Hepatocyte (in vitro differentiated cells): ENCODE results near the gene SRR. TPM values are rescaled to one million over a fixed set of nuclear protein-coding genes. Genes with fewer than 3 reads are reported as not detected.

ENCODE experiments used
- DNase-seq: peaks from one replicate; pipeline ENCODE4 v3.0.0-alpha.2; 2016; ENCODE audit warnings: low spot score
- H2AFZ ChIP-seq: fragments of 200-600 bp; sonication (generic); 2 replicates; pipeline ENCODE4 v1.6.0; 2016; ENCODE audit warnings: antibody characterized with exemption, mild to moderate bottlenecking
- H3K27ac ChIP-seq: fragments of 200-600 bp; sonication (generic); 2 replicates; pipeline ENCODE4 v1.5.1; 2016; ENCODE audit warnings: mild to moderate bottlenecking
- H3K27me3 ChIP-seq: fragments of 200-600 bp; sonication (generic); 2 replicates; pipeline ENCODE4 v1.6.1; 2016
- H3K36me3 ChIP-seq: fragments of 200-600 bp; sonication (generic); replicated peaks from 2 replicates; pipeline ENCODE4 v1.5.1; 2016; ENCODE audit warnings: low read depth; ENCODE audit not compliant: insufficient read depth
- H3K4me1 ChIP-seq: fragments of 200-600 bp; sonication (generic); 2 replicates; pipeline ENCODE4 v1.5.1; 2016; ENCODE audit warnings: mild to moderate bottlenecking, moderate library complexity; ENCODE audit not compliant: insufficient read depth
- H3K4me2 ChIP-seq: fragments of 200-600 bp; sonication (generic); 2 replicates; pipeline ENCODE4 v1.6.0; 2016
- H3K4me3 ChIP-seq: fragments of 200-600 bp; sonication (generic); 2 replicates; pipeline ENCODE4 v1.5.1; 2016; ENCODE audit warnings: mild to moderate bottlenecking
- H3K79me2 ChIP-seq: fragments of 200-600 bp; sonication (generic); 2 replicates; pipeline ENCODE4 v1.6.0; 2017; ENCODE audit warnings: mild to moderate bottlenecking
- H3K9me2 ChIP-seq: fragments of 200-600 bp; sonication (generic); replicated peaks from 2 replicates; pipeline ENCODE4 v1.6.0; 2017; ENCODE audit warnings: mild to moderate bottlenecking; ENCODE audit not compliant: insufficient read depth
- H3K9me3 ChIP-seq: fragments of 200-600 bp; sonication (generic); 2 replicates; pipeline ENCODE4 v1.5.1; 2016; ENCODE audit warnings: low read depth, mild to moderate bottlenecking
- H4K20me1 ChIP-seq: fragments of 200-600 bp; sonication (generic); 2 replicates; pipeline ENCODE4 v1.6.0; 2016; ENCODE audit warnings: mild to moderate bottlenecking; ENCODE audit not compliant: insufficient read depth, poor library complexity, severe bottlenecking
- EZH2 ChIP-seq: fragments of 200-600 bp; sonication (generic); IDR thresholded peaks from 2 replicates; pipeline ENCODE4 v1.6.1; 2016; ENCODE audit warnings: antibody characterized with exemption, mild to moderate bottlenecking, borderline replicate concordance
- EZH2phosphoT487 ChIP-seq: fragments of 200-600 bp; sonication (generic); IDR thresholded peaks from one replicate; pipeline ENCODE4 v1.6.1; 2018; ENCODE audit warnings: antibody characterized with exemption, mild to moderate bottlenecking, low read depth, moderate library complexity; ENCODE audit not compliant: unreplicated experiment, severe bottlenecking
- WGBS: methylation state at CpG from one replicate; pipeline ENCODE4 v1.1.6; 2016; ENCODE audit warnings: low lambda C conversion rate; ENCODE audit errors: missing lambda C conversion rate; 5-methylcytosine and 5-hydroxymethylcytosine counted together
- polyA plus RNA-seq: library from polyadenylated mRNA; unstranded; fragments of >200 nt; fragmentation: Nextera tagmentation; extraction: Ambion mirVana; gene quantifications from 2 replicates; pipeline ENCODE4 v1.2.1, GENCODE V29; 2016
- total RNA-seq: library from RNA; depleted of rRNA; stranded (reverse); fragments of >200 nt; gene quantifications from 2 replicates; pipeline ENCODE4 v1.2.3, GENCODE V29; 2014
- TF ChIP-seq, protein P1 (sequence below): fragments of 200-600 bp; sonication (generic); IDR thresholded peaks from 2 replicates; pipeline ENCODE4 v1.5.1; 2016; ENCODE audit warnings: antibody characterized with exemption, mild to moderate bottlenecking; ENCODE audit not compliant: poor library complexity

Gene SRR
- total and polyA plus RNA-seq, 2 experiments from 2014 or later, result 7.8 to 16.0 TPM

DNA sequence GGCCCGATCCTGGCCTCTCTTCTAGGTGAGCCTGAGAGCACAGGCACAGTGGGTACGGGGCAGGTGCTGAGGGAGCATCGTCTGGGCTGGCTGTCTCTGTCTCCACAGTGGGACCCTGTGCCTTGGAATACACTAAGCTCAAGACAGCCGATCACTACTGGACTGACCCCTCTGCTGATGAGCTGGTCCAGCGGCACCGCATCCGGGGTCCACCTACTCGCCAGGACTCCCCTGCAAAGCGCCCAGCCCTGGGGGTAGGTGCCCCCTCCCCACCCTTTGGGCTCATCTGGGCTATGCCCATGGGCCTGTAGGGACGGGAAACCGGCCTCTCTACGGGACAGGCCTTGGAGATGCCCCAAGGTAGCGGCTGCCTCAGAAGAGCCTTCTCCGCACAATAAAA lies 59.1 kb downstream of the SRR start:
- WGBS, result 97% methylated on average over 14 of the region's 14 CpGs
- Histone ChIP-seq H3K27me3 (no peaks in the 10 kb centered on the region), H3K27ac (no peak overlapping the region), H3K4me2 (no peak overlapping the region), H4K20me1 (no peaks in the 10 kb centered on the region), H3K36me3 (no peaks in the 10 kb centered on the region), H3K4me3 (no peak overlapping the region), H3K4me1 (no peaks in the 10 kb centered on the region), H3K9me3 (no peaks in the 10 kb centered on the region), H2AFZ (no peak overlapping the region), H3K9me2 (no peaks in the 10 kb centered on the region), H3K79me2 (no peaks in the 10 kb centered on the region)
- DNase-seq, result no peak
- TF ChIP-seq EZH2 (no peak), EZH2phosphoT487 (no peak)
- TF ChIP-seq, protein P1, sequence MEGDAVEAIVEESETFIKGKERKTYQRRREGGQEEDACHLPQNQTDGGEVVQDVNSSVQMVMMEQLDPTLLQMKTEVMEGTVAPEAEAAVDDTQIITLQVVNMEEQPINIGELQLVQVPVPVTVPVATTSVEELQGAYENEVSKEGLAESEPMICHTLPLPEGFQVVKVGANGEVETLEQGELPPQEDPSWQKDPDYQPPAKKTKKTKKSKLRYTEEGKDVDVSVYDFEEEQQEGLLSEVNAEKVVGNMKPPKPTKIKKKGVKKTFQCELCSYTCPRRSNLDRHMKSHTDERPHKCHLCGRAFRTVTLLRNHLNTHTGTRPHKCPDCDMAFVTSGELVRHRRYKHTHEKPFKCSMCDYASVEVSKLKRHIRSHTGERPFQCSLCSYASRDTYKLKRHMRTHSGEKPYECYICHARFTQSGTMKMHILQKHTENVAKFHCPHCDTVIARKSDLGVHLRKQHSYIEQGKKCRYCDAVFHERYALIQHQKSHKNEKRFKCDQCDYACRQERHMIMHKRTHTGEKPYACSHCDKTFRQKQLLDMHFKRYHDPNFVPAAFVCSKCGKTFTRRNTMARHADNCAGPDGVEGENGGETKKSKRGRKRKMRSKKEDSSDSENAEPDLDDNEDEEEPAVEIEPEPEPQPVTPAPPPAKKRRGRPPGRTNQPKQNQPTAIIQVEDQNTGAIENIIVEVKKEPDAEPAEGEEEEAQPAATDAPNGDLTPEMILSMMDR, result no peak

DNA sequence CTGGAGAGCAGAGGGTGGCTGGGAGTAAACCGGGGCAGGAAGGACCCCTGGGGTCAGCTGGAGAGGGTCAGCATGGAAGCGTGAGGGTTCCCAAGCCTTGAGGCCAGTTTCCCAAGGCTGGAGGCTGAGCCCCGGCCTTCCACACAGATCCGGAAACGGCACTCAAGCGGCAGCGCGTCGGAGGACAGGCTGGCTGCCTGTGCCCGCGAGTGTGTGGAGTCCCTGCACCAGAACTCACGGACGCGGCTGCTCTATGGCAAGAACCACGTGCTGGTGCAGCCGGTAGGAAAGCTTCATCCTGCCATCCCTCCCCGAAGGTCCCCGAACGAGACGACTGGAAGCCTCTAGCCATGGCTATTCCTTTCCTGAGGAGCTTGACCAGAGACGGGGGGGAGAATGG lies 59.6 kb downstream of the SRR start:
- no peaks in the 10 kb centered on the region for H3K9me2 ChIP-seq
- H3K36me3 ChIP-seq, result no peaks in the 10 kb centered on the region
- no peak overlapping the region for H3K4me3 ChIP-seq
- H3K27ac ChIP-seq, result no peak overlapping the region
- no peaks in the 10 kb centered on the region for H4K20me1 ChIP-seq
- no peaks in the 10 kb centered on the region for H3K4me1 ChIP-seq
- H2AFZ ChIP-seq, result no peak overlapping the region
- DNase-seq, result no peak
- H3K4me2 ChIP-seq, result no peak overlapping the region
- no peaks in the 10 kb centered on the region for H3K9me3 ChIP-seq
- H3K27me3 ChIP-seq, result no peaks in the 10 kb centered on the region
- 94% methylated on average over 21 of the region's 21 CpGs for WGBS
- no peaks in the 10 kb centered on the region for H3K79me2 ChIP-seq
- TF ChIP-seq, protein P1, result no peak
- TF ChIP-seq EZH2phosphoT487, result no peak
- no peak for TF ChIP-seq EZH2

GRCh38 chr17:2363851-2364762 lies 60.4 kb downstream of the SRR start:
- no peaks in the 10 kb centered on the region for H4K20me1 ChIP-seq
- no peak overlapping the region for H3K4me3 ChIP-seq
- no peak for DNase-seq
- no peak overlapping the region for H3K4me2 ChIP-seq
- no peaks in the 10 kb centered on the region for H3K9me3 ChIP-seq
- TF ChIP-seq EZH2 (no peak), EZH2phosphoT487 (no peak)
- TF ChIP-seq, protein P1, result no peak
- no peaks in the 10 kb centered on the region for H3K9me2 ChIP-seq
- H3K36me3 ChIP-seq, result no peaks in the 10 kb centered on the region
- no peaks in the 10 kb centered on the region for H3K4me1 ChIP-seq
- H3K27ac ChIP-seq, result no peak overlapping the region
- H2AFZ ChIP-seq, result no peak overlapping the region
- H3K27me3 ChIP-seq, result no peaks in the 10 kb centered on the region
- 94% methylated on average over 26 of the region's 26 CpGs for WGBS
- no peaks in the 10 kb centered on the region for H3K79me2 ChIP-seq
